WTC11 (cell line): ENCODE results near the gene GATAD2A. TPM values are rescaled to one million over a fixed set of nuclear protein-coding genes. Genes with fewer than 3 reads are reported as not detected.

Source experiments
- ATAC-seq: fragments of 200-7000 bp; cut with Tn5 transposase; 2 replicates; pipeline ENCODE4 v1.10.0; 2021; ENCODE audit warnings: mild to moderate bottlenecking, moderate library complexity
- CTCF ChIA-PET: fragments of 300-600 bp; sonication (Branson Sonifier 250); formaldehyde crosslinking; loops from one replicate; lab custom pipeline; 2021; ENCODE audit warnings: antibody characterized with exemption; lab: Charles Lee
- POLR2A ChIA-PET: fragments of 350-600 bp; sonication (Branson Sonifier 250); formaldehyde crosslinking; loops from one replicate; lab custom pipeline; 2021; ENCODE audit warnings: antibody characterized with exemption; lab: Charles Lee
- DNase-seq: peaks from one replicate; pipeline ENCODE4 v3.0.0; 2021; ENCODE audit warnings: low spot score
- H3K27ac Mint-ChIP-seq: 2 replicates; pipeline ENCODE4 v1.8.0; 2021; ENCODE audit warnings: mixed read lengths
- H3K27me3 Mint-ChIP-seq: 2 replicates; pipeline ENCODE4 v1.8.0; 2021; ENCODE audit warnings: low read depth, mild to moderate bottlenecking, moderate library complexity, mixed read lengths
- H3K36me3 Mint-ChIP-seq: 2 replicates; pipeline ENCODE4 v1.8.0; 2021; ENCODE audit warnings: mixed read lengths
- H3K4me1 Mint-ChIP-seq: 2 replicates; pipeline ENCODE4 v1.8.0; 2022; ENCODE audit warnings: mixed read lengths
- H3K4me3 Mint-ChIP-seq: 2 replicates; pipeline ENCODE4 v1.8.0; 2021; ENCODE audit warnings: mild to moderate bottlenecking, moderate library complexity, mixed read lengths
- H3K9me3 Mint-ChIP-seq: 2 replicates; pipeline ENCODE4 v1.8.0; 2021; ENCODE audit warnings: mixed read lengths
- CREB1 ChIP-seq: sonication (generic); formaldehyde crosslinking; IDR thresholded peaks from 2 replicates; pipeline ENCODE4 v1.8.0; 2023; ENCODE audit warnings: mild to moderate bottlenecking, missing genetic modification reagents
- NR3C1 ChIP-seq: sonication (generic); formaldehyde crosslinking; conservative IDR thresholded peaks from 2 replicates; pipeline ENCODE4 v1.8.1; 2023; ENCODE audit warnings: low read depth, mild to moderate bottlenecking, missing genetic modification reagents
- PRRX2 ChIP-seq: fragments of 250-450 bp; sonication (Bioruptor Pico); IDR thresholded peaks from 2 replicates; pipeline ENCODE4 v1.8.0; 2021; ENCODE audit warnings: mild to moderate bottlenecking
- TCF7 ChIP-seq: sonication (generic); formaldehyde crosslinking; IDR thresholded peaks from 2 replicates; pipeline ENCODE4 v1.8.0; 2022; ENCODE audit warnings: mild to moderate bottlenecking, low read depth, missing genetic modification reagents, moderate library complexity
- ZNF121 ChIP-seq: sonication (generic); formaldehyde crosslinking; IDR thresholded peaks from 2 replicates; pipeline ENCODE4 v1.8.0; 2023; ENCODE audit warnings: missing genetic modification reagents
- ZNF671 ChIP-seq: fragments of 250-450 bp; sonication (Bioruptor Pico); IDR thresholded peaks from 2 replicates; pipeline ENCODE4 v1.8.0; 2021; ENCODE audit warnings: mild to moderate bottlenecking
- total RNA-seq: library from RNA; stranded (reverse); gene quantifications from 3 replicates; pipeline ENCODE4 v1.2.3, GENCODE V29; 2021
- TF ChIP-seq, protein P1 (sequence below): sonication (generic); formaldehyde crosslinking; IDR thresholded peaks from 2 replicates; pipeline ENCODE4 v1.8.0; 2023; ENCODE audit warnings: missing genetic modification reagents, mild to moderate bottlenecking, borderline replicate concordance
- TF ChIP-seq, protein P2 (sequence below): fragments of 200-600 bp; IDR thresholded peaks from 2 replicates; pipeline ENCODE4 v1.8.0; 2022; ENCODE audit warnings: antibody characterized with exemption
- TF ChIP-seq, protein P3 (sequence below): sonication (generic); formaldehyde crosslinking; IDR thresholded peaks from 2 replicates; pipeline ENCODE4 v1.8.0; 2022; ENCODE audit warnings: missing genetic modification reagents
- TF ChIP-seq, protein P4 (sequence below): sonication (generic); formaldehyde crosslinking; IDR thresholded peaks from 2 replicates; pipeline ENCODE4 v1.8.0; 2023; ENCODE audit warnings: mild to moderate bottlenecking, missing genetic modification reagents
- TF ChIP-seq, protein P5 (sequence below): sonication (generic); formaldehyde crosslinking; IDR thresholded peaks from 2 replicates; pipeline ENCODE4 v1.8.0; 2022; ENCODE audit warnings: mild to moderate bottlenecking, missing genetic modification reagents
- TF ChIP-seq, protein P6 (sequence below): sonication (generic); formaldehyde crosslinking; IDR thresholded peaks from 2 replicates; pipeline ENCODE4 v1.8.1; 2022; ENCODE audit warnings: mild to moderate bottlenecking, moderate library complexity, missing genetic modification reagents

GATAD2A gene
- total RNA-seq, 1 experiment from 2014 or later: 209 TPM

DNA sequence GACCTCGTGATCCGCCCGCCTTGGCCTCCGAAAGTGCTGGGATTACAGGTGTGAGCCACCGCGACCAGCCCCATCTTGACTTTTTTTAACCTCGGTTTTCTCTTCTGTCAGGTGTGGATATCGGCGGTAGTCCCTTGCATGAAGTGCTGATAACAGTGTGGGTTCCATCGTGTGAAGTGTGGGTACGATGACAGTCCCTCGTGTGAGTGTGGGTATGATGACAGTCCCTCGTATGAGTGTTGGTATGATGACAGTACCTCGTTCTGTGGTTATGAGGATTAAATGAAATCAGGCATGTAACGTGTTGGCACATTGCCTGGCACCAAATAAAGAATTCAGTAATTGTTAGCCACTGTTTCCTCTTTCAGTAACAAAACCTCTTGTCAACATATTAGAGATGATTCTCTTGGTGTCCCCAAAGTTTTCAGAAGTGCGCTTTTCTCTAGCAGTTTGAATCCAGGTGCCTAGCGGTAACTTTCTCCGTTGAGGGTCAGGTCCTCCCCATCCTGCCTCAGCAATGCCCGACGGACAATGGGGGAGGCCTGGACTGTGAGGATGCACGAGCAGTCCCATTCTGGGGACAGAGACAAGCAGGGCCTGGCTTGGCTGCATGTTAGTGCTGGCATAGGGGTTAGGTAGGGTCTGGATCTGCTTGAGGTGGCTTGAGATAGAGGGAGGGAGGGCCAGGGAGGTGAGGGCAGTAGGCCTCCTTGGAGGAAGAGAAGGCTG lies 15.3 kb downstream of the GATAD2A start:
- H3K4me1 Mint-ChIP-seq: peaks cover 40% of the 10 kb centered on the region
- H3K9me3 Mint-ChIP-seq: no peaks in the 10 kb centered on the region
- no peak for DNase-seq
- H3K27ac Mint-ChIP-seq: peak overlapping the region; percentile 72
- no peak for TF ChIP-seq ZNF121 (CRISPR knock-in tag)
- no peak for TF ChIP-seq ZNF671 (CRISPR knock-in tag)
- TF ChIP-seq, protein P1, sequence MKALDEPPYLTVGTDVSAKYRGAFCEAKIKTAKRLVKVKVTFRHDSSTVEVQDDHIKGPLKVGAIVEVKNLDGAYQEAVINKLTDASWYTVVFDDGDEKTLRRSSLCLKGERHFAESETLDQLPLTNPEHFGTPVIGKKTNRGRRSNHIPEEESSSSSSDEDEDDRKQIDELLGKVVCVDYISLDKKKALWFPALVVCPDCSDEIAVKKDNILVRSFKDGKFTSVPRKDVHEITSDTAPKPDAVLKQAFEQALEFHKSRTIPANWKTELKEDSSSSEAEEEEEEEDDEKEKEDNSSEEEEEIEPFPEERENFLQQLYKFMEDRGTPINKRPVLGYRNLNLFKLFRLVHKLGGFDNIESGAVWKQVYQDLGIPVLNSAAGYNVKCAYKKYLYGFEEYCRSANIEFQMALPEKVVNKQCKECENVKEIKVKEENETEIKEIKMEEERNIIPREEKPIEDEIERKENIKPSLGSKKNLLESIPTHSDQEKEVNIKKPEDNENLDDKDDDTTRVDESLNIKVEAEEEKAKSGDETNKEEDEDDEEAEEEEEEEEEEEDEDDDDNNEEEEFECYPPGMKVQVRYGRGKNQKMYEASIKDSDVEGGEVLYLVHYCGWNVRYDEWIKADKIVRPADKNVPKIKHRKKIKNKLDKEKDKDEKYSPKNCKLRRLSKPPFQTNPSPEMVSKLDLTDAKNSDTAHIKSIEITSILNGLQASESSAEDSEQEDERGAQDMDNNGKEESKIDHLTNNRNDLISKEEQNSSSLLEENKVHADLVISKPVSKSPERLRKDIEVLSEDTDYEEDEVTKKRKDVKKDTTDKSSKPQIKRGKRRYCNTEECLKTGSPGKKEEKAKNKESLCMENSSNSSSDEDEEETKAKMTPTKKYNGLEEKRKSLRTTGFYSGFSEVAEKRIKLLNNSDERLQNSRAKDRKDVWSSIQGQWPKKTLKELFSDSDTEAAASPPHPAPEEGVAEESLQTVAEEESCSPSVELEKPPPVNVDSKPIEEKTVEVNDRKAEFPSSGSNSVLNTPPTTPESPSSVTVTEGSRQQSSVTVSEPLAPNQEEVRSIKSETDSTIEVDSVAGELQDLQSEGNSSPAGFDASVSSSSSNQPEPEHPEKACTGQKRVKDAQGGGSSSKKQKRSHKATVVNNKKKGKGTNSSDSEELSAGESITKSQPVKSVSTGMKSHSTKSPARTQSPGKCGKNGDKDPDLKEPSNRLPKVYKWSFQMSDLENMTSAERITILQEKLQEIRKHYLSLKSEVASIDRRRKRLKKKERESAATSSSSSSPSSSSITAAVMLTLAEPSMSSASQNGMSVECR (CRISPR knock-in tag): no peak
- TF ChIP-seq TCF7: no peak
- TF ChIP-seq NR3C1 (CRISPR knock-in tag): no peak
- TF ChIP-seq, protein P2, sequence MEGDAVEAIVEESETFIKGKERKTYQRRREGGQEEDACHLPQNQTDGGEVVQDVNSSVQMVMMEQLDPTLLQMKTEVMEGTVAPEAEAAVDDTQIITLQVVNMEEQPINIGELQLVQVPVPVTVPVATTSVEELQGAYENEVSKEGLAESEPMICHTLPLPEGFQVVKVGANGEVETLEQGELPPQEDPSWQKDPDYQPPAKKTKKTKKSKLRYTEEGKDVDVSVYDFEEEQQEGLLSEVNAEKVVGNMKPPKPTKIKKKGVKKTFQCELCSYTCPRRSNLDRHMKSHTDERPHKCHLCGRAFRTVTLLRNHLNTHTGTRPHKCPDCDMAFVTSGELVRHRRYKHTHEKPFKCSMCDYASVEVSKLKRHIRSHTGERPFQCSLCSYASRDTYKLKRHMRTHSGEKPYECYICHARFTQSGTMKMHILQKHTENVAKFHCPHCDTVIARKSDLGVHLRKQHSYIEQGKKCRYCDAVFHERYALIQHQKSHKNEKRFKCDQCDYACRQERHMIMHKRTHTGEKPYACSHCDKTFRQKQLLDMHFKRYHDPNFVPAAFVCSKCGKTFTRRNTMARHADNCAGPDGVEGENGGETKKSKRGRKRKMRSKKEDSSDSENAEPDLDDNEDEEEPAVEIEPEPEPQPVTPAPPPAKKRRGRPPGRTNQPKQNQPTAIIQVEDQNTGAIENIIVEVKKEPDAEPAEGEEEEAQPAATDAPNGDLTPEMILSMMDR: no peak
- no peak for TF ChIP-seq PRRX2 (CRISPR knock-in tag)
- TF ChIP-seq, protein P3, sequence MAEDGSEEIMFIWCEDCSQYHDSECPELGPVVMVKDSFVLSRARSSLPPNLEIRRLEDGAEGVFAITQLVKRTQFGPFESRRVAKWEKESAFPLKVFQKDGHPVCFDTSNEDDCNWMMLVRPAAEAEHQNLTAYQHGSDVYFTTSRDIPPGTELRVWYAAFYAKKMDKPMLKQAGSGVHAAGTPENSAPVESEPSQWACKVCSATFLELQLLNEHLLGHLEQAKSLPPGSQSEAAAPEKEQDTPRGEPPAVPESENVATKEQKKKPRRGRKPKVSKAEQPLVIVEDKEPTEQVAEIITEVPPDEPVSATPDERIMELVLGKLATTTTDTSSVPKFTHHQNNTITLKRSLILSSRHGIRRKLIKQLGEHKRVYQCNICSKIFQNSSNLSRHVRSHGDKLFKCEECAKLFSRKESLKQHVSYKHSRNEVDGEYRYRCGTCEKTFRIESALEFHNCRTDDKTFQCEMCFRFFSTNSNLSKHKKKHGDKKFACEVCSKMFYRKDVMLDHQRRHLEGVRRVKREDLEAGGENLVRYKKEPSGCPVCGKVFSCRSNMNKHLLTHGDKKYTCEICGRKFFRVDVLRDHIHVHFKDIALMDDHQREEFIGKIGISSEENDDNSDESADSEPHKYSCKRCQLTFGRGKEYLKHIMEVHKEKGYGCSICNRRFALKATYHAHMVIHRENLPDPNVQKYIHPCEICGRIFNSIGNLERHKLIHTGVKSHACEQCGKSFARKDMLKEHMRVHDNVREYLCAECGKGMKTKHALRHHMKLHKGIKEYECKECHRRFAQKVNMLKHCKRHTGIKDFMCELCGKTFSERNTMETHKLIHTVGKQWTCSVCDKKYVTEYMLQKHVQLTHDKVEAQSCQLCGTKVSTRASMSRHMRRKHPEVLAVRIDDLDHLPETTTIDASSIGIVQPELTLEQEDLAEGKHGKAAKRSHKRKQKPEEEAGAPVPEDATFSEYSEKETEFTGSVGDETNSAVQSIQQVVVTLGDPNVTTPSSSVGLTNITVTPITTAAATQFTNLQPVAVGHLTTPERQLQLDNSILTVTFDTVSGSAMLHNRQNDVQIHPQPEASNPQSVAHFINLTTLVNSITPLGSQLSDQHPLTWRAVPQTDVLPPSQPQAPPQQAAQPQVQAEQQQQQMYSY (CRISPR knock-in tag): no peak
- TF ChIP-seq, protein P4, sequence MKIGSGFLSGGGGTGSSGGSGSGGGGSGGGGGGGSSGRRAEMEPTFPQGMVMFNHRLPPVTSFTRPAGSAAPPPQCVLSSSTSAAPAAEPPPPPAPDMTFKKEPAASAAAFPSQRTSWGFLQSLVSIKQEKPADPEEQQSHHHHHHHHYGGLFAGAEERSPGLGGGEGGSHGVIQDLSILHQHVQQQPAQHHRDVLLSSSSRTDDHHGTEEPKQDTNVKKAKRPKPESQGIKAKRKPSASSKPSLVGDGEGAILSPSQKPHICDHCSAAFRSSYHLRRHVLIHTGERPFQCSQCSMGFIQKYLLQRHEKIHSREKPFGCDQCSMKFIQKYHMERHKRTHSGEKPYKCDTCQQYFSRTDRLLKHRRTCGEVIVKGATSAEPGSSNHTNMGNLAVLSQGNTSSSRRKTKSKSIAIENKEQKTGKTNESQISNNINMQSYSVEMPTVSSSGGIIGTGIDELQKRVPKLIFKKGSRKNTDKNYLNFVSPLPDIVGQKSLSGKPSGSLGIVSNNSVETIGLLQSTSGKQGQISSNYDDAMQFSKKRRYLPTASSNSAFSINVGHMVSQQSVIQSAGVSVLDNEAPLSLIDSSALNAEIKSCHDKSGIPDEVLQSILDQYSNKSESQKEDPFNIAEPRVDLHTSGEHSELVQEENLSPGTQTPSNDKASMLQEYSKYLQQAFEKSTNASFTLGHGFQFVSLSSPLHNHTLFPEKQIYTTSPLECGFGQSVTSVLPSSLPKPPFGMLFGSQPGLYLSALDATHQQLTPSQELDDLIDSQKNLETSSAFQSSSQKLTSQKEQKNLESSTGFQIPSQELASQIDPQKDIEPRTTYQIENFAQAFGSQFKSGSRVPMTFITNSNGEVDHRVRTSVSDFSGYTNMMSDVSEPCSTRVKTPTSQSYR (CRISPR knock-in tag): no peak
- TF ChIP-seq CREB1: no peak
- TF ChIP-seq, protein P5, sequence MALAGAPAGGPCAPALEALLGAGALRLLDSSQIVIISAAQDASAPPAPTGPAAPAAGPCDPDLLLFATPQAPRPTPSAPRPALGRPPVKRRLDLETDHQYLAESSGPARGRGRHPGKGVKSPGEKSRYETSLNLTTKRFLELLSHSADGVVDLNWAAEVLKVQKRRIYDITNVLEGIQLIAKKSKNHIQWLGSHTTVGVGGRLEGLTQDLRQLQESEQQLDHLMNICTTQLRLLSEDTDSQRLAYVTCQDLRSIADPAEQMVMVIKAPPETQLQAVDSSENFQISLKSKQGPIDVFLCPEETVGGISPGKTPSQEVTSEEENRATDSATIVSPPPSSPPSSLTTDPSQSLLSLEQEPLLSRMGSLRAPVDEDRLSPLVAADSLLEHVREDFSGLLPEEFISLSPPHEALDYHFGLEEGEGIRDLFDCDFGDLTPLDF (CRISPR knock-in tag): no peak
- TF ChIP-seq, protein P6, sequence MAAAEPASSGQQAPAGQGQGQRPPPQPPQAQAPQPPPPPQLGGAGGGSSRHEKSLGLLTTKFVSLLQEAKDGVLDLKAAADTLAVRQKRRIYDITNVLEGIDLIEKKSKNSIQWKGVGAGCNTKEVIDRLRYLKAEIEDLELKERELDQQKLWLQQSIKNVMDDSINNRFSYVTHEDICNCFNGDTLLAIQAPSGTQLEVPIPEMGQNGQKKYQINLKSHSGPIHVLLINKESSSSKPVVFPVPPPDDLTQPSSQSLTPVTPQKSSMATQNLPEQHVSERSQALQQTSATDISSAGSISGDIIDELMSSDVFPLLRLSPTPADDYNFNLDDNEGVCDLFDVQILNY (CRISPR knock-in tag): no peak
- TF ChIP-seq, all 79 proteins: peak for 0
- H3K36me3 Mint-ChIP-seq: peaks cover 3% of the 10 kb centered on the region
- H3K27me3 Mint-ChIP-seq: no peaks in the 10 kb centered on the region
- ATAC-seq: no peak
- no peak overlapping the region for H3K4me3 Mint-ChIP-seq
- ChIA-PET POLR2A (no interaction called here), CTCF (no interaction called here)
